WI38 (cell line): ENCODE results near the gene HIRA.
"Not testable (repeated sequence)": the region's sequence is repeated elsewhere in the genome, so short reads cannot be mapped to it uniquely, and the experiment has no call there.

Experiments used
- H3K4me3 ChIP-seq: 2 replicates; pipeline ENCODE4 v1.5.1; 2011; ENCODE audit warnings: low read depth, mild to moderate bottlenecking, control low read depth, low read length
- TF ChIP-seq, protein P1 (sequence below): IDR thresholded peaks from 2 replicates; pipeline ENCODE4 v1.5.1; 2012; ENCODE audit warnings: low read depth, mild to moderate bottlenecking, control low read depth, low read length

HIRA gene

DNA sequence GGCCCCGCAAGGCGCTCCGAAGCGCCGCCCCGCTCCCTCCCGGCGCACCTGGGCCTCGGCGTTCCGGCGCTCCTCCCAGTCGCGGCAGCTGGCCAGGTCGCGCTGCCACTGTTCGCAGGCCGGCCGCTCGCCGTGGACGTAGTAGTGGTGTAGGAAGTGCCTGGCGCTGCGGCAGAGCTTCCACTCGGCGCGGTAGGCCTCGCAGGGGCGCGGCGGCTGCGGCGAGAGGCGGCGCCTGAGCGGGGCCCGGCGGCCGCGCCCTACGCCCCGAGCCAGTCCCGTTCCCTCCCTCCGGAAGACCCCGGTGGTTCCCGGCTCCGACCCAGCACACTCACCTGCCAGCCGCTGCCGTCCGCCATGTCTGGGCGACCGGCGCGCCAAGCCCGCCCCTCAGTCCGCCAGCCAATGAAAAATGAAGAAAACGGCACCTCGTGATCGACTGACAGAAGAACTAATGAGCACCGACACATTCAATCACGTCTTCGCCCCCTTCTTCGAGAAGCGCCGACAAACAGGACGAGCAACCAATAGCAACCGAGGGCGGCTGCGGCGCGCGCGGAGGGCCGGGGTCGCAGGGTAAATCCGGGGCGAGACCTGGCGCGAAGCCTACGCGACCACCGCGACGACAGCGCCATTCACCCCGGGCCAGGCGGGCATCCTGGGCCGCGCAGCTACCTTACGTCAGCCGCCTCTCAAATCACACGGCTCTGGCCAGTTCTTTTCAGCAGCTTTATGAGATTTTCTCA, 16.0 kb upstream of the HIRA start, which contains the start of gene C22orf39:
Gene C22orf39, minus strand, starts transcription at position 382 of the 746 bp plus-strand sequence. Its CDS starts 23 bp downstream, at position 359.
- TF ChIP-seq, protein P1, sequence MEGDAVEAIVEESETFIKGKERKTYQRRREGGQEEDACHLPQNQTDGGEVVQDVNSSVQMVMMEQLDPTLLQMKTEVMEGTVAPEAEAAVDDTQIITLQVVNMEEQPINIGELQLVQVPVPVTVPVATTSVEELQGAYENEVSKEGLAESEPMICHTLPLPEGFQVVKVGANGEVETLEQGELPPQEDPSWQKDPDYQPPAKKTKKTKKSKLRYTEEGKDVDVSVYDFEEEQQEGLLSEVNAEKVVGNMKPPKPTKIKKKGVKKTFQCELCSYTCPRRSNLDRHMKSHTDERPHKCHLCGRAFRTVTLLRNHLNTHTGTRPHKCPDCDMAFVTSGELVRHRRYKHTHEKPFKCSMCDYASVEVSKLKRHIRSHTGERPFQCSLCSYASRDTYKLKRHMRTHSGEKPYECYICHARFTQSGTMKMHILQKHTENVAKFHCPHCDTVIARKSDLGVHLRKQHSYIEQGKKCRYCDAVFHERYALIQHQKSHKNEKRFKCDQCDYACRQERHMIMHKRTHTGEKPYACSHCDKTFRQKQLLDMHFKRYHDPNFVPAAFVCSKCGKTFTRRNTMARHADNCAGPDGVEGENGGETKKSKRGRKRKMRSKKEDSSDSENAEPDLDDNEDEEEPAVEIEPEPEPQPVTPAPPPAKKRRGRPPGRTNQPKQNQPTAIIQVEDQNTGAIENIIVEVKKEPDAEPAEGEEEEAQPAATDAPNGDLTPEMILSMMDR, result no peak
- peak within 1 kb of the TSS; percentile 78 for H3K4me3 ChIP-seq

DNA sequence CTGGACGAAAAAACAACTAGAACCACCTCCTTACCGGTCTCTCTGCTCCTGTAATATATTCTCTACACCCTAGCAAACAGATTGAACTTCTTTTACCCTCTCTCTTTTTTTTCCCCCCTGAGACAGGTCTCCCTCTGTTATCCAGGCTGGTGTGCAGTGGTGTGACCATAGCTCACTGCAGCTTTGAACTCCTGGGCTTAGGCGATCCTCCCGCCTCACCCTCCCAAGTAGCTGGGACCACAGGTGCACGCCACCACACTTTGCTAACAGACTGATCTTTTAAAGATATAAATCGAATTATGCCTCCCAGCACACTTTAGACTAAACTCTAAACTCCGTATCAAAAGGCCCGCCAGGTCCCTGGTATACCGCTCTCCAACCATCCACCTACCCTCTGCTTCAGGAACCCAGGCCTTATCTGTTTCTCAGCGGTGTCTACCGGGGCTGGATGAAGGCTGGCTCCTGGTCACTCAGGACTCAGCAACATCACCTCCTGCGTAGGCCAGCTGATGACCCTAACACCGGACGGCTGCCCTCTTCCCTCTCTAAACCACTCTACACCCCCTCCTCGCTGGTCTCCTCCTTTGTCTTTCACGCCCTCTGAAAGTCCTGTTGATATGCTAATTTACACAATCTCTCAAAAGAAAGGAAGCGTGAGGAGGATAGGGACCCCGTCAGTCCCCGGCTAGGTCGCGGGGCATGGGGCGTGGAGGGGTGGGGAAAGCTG, 15.2 kb upstream of the HIRA start:
- H3K4me3 ChIP-seq, result peak overlapping the region; percentile 78
- TF ChIP-seq, protein P1, result no peak

DNA sequence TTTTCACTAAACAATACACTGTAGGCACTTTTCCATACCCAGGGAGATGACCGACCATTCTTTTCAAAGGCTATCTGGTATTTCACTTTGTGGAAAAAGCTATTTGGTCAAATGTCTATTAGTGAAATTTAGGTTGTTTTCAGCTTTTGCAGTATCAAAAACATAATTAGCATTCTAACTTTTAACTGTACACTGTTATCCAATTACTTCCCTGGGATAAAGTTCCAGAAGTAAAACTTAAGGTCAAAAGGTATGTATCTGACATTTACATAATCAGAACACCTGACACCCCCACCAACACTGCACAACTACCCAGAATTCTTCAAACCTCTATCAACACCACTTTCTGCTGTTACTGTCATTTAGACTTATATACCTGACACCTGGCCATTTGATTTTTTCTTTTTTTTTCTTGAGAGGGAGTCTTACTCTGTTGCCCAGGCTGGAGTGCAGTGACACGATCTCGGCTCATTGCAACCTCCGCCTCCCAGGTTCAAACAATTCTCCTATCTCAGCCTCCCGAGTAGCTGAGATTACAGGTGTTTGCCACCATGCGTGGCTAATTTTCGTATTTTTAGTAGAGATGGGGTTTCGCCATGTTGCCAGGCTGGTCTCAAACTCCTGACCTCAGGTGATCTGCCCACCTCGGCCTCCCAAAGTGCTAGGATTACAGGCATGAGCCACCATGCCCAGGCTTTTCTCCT, 13.9 kb upstream of the HIRA start:
- H3K4me3 ChIP-seq, result not testable (repeated sequence)

DNA sequence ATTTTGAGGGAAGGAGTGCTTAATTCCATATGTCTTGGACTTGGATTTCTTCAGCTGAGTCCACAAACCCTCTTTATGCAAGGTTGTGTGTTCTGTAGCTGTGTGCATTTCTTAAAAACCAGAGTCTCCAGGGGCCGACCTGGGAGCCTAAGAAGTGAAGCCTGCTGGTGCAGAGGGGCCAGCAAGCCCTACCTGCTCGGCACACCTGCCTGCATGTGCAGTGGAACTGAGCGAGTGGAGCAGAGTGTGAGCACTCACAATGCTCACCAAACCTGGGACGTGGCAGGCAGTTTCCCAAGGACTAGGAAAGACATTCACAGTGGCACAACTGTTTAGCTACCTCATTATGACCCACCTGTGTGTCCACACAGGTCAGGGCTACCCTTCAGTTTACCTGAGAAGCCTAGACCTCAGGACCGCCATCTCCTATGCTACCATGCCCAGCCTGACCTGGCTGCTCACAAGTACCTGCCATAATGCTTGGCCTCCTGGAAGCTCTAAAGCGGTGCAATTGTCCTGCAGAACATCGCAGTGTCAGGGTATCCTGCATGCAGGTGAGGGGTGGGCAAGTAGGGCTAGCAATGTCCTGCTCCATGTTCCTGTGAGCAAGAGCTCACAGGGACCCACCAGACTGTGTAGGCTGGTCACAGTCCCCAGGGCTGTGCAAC, 12.1 kb upstream of the HIRA start:
- TF ChIP-seq, protein P1, result no peak
- H3K4me3 ChIP-seq, result no peak overlapping the region

DNA sequence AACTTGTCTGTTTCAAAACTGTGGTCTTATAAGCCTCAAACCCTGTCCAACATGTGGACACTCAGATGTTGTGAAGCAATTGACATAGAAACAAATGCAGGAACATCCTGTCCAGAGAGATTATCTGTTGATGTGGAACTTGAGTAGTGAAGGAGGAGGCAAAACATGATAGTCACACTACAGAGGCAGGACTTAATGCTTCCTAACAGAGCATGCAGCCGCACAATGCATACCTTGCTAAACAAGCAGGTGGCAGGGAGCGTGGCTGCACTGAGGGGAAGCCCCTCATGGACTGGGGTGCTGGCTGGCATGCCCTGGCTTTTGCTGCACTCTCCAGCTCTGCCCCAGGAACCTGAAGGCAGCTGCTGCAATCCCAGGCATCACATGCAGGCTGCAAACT, 10.6 kb upstream of the HIRA start:
- no peak overlapping the region for H3K4me3 ChIP-seq
- TF ChIP-seq, protein P1, result no peak

DNA sequence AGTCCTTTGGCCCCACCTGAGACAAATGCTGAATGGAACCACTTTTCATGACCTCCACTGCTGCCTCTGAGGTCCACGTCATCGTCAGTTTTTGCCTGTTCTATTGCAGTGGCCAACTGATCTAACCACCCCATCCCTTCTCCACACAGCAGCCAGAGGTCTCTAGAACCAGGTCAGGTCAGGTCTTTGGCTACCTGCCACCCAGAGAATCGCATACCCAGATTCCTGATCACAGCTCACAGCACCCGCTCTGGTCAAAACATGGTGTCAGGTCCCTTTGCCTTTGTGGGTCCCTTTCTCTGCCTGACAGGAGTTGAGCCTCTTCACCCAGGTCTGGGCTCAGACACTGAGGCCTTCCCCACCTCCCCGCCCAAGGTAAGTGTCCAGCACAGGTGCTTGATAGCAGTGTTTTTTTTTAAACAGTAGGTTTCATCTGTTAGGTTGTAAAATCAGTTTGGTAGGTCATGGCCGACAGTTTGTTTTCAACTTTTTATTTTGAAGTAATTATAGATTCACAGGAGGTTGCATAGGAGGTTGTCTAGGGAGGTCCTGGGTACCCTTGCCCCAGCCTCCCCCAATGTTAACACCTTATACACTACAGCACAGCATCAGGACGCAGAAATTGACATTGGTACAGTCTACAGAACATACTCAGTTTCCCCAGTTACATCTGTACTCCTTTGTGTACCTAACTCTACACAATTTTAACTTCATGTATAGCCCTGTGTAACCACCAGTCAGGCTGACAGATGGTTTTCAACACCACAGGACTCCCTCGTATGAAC, 9.1 kb upstream of the HIRA start:
- TF ChIP-seq, protein P1, result no peak
- no peak overlapping the region for H3K4me3 ChIP-seq

DNA sequence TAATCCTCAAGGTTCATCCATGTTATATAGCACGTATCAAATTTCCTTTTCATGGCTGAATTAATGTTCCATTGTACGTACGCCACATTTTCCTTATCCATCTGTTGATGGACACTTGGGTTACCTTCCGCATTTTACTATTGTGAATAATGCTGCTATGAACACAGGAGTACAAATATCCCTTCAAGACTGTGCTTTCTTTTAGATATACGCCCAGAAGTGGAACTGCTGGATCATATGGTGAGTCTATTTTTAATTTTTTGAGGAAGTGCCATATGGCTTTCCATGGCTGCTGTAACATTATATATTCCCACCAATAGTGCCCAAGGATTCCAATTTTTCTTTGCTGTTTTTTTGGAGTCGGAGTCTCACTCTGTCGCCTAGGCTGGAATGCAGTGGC, 6.8 kb upstream of the HIRA start:
- TF ChIP-seq, protein P1, result no peak
- no peak overlapping the region for H3K4me3 ChIP-seq

DNA sequence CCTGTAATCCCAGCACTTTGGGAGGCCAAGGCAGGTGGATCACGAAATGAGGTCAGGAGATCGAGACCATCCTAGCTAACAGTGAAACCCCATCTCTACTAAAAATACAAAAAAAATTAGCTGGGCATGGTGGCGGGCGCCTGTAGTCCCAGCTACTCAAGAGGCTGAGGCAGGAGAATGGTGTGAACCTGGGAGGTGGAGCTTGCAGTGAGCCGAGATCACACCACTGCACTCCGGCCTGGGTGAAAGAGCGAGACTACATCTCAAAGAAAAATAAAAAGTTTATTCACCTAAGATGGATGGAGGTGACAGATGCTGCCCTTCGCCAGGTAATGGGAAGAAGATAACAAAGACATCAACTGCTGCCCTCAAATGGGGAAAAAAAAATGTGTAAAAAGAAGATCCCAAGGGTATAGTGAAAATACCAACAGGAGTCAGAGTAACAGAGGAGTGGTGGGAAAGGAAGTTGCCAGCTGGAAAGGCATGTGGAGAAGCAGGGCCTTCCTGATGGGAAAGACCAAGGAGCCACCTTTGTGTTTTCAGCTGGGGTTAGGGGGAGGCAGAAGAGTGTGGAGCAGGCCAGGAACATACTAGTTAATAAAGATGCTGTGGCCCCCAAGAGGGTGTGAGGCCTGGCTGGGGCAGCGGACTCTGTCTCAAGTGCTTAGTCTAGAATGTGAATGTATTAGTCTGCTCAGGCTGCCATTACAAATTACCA, 5.1 kb upstream of the HIRA start:
- H3K4me3 ChIP-seq, result not testable (repeated sequence)
